ENCODE measurements around the gene MME.

MME gene

DNA sequence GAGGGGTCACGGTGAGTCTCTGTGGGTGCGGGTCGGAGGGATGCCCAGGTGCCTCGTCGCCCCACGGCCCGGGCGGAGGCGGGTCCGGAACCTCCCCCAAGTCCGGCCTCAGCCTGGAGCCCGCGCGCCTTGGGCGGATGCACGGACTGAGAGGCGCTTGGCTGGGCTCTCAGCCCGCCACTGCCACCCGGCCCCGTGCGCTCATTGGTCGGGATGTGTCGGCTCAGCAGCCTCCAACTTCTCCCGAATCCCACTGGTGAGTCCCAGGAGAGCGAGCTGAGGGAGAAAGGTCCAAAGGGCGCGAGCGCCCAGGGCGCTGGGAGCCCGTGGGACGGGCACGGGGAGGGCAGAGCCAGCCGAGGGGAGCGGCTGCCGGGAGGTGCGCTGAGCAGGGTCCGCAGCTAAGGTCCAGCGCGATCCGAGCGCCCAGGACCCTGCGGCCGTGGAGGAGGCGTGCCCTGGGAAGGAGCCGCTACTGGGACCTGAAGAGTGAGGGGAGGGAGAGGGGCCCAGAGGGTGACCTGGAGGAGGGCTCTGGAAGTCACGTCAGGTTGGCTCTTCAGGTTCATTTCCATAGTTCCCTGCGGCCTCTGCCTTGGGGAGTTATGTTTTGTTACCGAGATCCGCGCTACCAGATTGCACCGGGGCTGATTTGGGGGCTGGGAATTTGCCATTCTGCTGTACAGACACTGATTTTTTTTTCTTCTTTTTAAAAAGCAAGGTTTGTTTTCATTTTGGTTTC, at the start of gene MME:
TSS of gene MME (plus strand) at position 574 of the 742 bp plus-strand sequence. CDS start 3,849 bp downstream, outside the sequence.
- H3K36me3 Mint-ChIP-seq: no peaks in the 10 kb centered on the region
- DNase-seq: no peak
- CTCF ChIA-PET: no interaction called here

DNA sequence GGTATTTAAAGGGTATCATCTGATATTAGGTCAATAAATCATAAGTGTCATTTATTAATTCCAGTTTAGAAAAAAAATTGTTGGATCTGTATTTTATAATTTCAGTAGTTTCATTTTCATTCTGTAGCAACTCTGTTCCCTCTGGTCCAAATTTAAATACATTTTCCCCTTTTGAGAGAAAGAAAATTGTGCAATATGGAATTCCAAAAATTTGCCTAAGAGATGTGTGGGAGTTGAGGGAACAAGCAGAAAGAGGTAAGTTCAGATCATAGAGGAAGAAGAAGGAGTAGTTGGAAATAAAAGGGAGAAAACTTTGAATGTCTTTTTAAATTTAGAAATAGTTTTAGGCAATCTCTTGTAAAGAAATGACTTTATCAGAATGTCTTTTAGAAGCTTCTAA, 48.9 kb upstream of the MME start:
- H3K4me1 Mint-ChIP-seq: no peaks in the 10 kb centered on the region

More for the DNA sequence above, at the start of gene MME:
- Mint-ChIP-seq H3K4me1 (peaks cover 6% of the 10 kb centered on the region), H3K9me3 (no peaks in the 10 kb centered on the region), H3K27me3 (peaks cover 38% of the 10 kb centered on the region), H3K4me3 (no peak within 1 kb of the TSS), H3K27ac (no peak within 1 kb of the TSS)

DNA sequence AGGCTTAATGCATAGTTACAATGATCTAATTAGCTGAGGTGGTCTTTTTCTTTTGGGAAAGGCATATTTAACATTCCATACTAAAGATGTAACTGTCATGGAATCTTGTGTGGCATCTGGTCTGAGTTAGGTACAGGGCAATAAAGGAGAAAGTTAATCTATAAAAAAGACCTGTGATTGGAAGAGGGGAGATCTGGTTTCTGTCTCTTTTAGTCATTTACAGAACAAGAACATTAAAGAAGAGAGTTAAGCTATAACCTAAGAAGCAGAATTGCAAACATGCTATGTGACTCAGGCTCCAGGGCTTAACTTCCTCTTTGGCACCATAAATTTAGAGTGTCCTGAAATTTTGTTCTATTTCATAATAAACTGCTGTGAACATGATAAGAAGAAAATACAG, 47.2 kb upstream of the MME start:
- CTCF ChIA-PET: no interaction called here
- Mint-ChIP-seq H3K27ac (no peak overlapping the region), H3K4me3 (no peak overlapping the region), H3K4me1 (no peaks in the 10 kb centered on the region), H3K27me3 (no peaks in the 10 kb centered on the region), H3K36me3 (no peaks in the 10 kb centered on the region), H3K9me3 (no peaks in the 10 kb centered on the region)
- no peak for DNase-seq

More for the DNA sequence above, 48.9 kb upstream of the MME start:
- Mint-ChIP-seq H3K27ac (no peak overlapping the region), H3K36me3 (no peaks in the 10 kb centered on the region), H3K4me3 (no peak overlapping the region), H3K9me3 (no peaks in the 10 kb centered on the region), H3K27me3 (no peaks in the 10 kb centered on the region)
- DNase-seq: no peak
- CTCF ChIA-PET: no interaction called here

DNA sequence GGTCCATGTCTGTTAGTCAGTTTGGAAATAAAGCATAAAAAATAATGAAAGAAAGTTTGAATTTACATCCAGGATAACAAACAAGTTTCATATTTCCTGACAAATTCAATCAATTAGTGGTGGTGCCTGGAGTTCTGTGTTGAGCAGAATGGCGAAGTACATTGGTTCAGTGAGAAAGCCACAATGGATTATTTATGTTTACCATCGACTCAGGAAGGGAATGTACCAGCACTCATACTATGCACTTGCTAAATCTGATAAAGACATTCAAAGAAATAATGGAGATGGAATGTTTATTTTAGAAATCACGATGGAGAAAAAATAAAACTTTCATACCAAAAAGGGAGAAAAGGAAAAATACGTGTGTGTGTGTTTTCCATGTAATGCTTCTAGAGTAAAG, 45.3 kb upstream of the MME start:
- DNase-seq: no peak
- no peaks in the 10 kb centered on the region for H3K9me3 Mint-ChIP-seq
- H3K4me3 Mint-ChIP-seq: no peak overlapping the region
- CTCF ChIA-PET: no interaction called here
- no peak overlapping the region for H3K27ac Mint-ChIP-seq
- no peaks in the 10 kb centered on the region for H3K4me1 Mint-ChIP-seq
- H3K27me3 Mint-ChIP-seq: no peaks in the 10 kb centered on the region
- no peaks in the 10 kb centered on the region for H3K36me3 Mint-ChIP-seq

DNA sequence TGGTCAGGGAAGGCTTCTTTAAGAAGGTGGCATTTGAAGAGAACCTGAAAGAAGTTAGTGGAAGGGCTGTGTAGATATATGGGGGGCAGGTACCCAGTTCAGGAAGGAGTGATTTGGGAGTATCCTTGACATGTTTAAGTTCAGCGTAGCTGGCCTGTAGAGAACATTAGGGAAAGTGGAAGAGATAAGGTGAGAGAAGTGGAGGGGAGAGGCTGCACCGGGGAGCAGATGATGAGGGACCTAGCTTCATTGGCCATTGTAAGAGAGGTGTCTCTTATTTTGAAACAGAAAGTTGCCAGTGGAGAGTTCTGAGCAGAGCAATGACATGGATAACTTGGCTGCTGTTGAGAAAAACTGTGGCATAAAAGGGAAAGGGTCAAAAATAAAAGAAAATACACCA, 44.6 kb upstream of the MME start:
- no peak overlapping the region for H3K27ac Mint-ChIP-seq
- no peak overlapping the region for H3K4me3 Mint-ChIP-seq
- no peaks in the 10 kb centered on the region for H3K9me3 Mint-ChIP-seq
- no peaks in the 10 kb centered on the region for H3K36me3 Mint-ChIP-seq
- CTCF ChIA-PET: no interaction called here
- H3K27me3 Mint-ChIP-seq: no peaks in the 10 kb centered on the region
- no peaks in the 10 kb centered on the region for H3K4me1 Mint-ChIP-seq
- no peak for DNase-seq

DNA sequence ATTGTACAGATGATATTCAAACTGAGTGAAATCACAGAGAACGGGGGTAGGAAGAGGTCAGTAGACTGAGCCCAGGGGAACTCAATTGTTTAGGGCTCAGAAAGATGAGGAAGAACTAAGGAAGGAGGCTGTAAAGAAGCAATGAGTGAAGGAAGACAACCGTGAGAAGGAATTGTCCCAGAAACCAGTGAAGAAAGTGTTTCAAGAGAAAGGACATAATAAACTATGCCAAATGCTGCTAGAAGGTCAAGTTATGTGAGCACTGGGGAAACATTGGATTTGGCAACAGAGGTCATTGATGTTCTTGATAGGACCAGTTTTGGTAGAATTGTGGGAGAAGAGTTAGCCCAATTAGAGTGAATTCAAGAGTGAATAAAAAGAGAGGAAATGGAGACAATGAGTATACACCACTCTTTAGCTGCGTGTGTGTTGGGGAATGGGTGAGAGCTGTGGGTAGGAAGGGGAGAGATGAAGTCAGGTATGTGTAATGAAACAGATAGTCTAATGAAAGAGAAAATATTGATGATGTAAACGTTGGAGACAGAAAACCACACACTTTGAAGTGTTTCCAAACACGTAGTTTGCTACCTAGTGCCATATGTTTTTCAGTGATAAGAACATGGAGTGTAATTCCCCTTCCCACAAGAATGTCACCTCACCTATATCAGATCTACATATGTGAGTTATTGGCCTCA, 42.5 kb upstream of the MME start:
- Mint-ChIP-seq H3K27me3 (no peaks in the 10 kb centered on the region), H3K4me1 (no peaks in the 10 kb centered on the region), H3K36me3 (no peaks in the 10 kb centered on the region), H3K27ac (no peak overlapping the region), H3K9me3 (no peaks in the 10 kb centered on the region), H3K4me3 (no peak overlapping the region)
- CTCF ChIA-PET: no interaction called here
- DNase-seq: no peak

DNA sequence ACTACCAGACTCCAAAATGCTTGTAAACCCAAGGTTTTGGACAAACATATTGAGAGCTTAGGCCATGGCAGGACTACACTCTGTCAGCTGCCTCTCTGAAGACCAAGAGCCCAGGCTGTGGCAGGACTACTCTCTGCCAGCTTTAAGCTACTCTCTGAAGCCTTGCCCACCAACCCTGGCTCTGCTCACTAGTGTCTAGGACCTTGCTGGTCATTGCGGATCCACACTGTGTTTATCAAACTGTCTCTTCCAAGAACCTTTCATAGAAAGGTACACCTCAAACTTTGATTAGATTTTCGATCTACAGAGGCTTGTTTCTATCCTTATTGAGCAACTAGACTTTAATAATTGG, 41.9 kb upstream of the MME start:
- Mint-ChIP-seq H3K9me3 (no peaks in the 10 kb centered on the region), H3K4me3 (no peak overlapping the region), H3K27me3 (no peaks in the 10 kb centered on the region), H3K36me3 (no peaks in the 10 kb centered on the region), H3K27ac (no peak overlapping the region), H3K4me1 (no peaks in the 10 kb centered on the region)
- CTCF ChIA-PET: no interaction called here
- DNase-seq: no peak

DNA sequence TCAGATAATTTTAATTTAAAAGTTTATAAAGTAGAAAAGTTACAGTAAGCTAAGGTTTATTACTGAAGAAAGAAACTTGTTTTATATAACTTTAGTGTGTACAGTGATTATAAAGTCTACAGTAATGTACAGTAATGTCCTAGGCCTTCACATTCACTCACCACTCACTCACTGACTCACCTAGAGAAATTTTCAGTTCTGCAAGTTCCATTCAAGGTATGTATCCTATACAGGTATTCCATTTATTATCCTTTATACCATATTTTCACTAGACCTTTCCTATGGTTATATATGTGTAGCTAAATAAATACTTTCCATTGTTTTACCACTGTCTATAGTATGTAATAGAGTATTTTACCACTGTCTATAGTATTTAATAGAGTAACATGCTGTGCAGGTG, 33.2 kb upstream of the MME start:
- H3K27ac Mint-ChIP-seq: no peak overlapping the region
- H3K4me1 Mint-ChIP-seq: no peaks in the 10 kb centered on the region
- H3K36me3 Mint-ChIP-seq: no peaks in the 10 kb centered on the region
- CTCF ChIA-PET: no interaction called here
- H3K27me3 Mint-ChIP-seq: no peaks in the 10 kb centered on the region
- DNase-seq: no peak
- no peak overlapping the region for H3K4me3 Mint-ChIP-seq
- H3K9me3 Mint-ChIP-seq: peaks cover 7% of the 10 kb centered on the region

DNA sequence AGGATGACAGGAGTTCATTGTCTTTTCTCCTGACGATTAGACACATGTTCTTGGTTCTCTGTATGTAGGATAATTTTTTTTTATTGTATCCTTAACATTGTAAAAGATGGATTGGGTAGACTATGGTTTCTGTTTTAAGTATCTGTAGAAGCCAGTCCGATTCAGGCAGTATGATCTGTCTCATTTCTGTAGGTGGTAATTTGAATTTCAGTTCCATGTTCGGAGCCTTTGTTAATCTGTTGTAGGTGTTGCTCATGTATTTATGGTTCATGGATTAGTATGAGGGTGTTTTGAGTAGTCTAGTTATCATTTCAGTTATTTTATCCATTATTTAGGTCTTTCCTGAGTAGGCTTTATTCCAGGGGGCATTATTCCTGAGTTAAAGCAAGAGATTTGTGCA, 32.4 kb upstream of the MME start:
- H3K27me3 Mint-ChIP-seq: no peaks in the 10 kb centered on the region
- H3K4me1 Mint-ChIP-seq: no peaks in the 10 kb centered on the region
- no peak overlapping the region for H3K4me3 Mint-ChIP-seq
- no peaks in the 10 kb centered on the region for H3K36me3 Mint-ChIP-seq
- no peak overlapping the region for H3K27ac Mint-ChIP-seq
- CTCF ChIA-PET: no interaction called here
- DNase-seq: no peak
- peaks cover 7% of the 10 kb centered on the region for H3K9me3 Mint-ChIP-seq

DNA sequence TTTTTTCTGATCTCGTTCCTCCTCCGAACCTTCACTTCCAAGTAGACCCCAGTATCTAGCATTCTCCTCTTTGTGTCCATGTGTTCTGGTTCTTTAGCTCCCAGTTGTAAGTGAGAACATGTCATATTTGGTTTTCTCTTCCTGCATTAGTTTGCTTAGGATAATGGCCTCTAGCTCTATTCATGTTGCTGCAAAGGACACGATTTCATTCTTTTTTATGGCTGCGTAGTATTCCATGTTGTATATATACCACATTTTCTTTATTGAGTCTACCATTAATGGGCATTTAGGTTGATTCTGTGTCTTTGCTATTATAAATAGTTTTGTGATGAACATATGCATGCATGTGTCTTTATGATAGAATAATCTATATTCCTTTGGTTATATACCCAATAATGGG, 30.2 kb upstream of the MME start:
- Mint-ChIP-seq H3K4me3 (no peak overlapping the region), H3K4me1 (no peaks in the 10 kb centered on the region), H3K27me3 (no peaks in the 10 kb centered on the region), H3K27ac (no peak overlapping the region), H3K36me3 (no peaks in the 10 kb centered on the region), H3K9me3 (peaks cover 16% of the 10 kb centered on the region)
- CTCF ChIA-PET: no interaction called here
- DNase-seq: no peak

DNA sequence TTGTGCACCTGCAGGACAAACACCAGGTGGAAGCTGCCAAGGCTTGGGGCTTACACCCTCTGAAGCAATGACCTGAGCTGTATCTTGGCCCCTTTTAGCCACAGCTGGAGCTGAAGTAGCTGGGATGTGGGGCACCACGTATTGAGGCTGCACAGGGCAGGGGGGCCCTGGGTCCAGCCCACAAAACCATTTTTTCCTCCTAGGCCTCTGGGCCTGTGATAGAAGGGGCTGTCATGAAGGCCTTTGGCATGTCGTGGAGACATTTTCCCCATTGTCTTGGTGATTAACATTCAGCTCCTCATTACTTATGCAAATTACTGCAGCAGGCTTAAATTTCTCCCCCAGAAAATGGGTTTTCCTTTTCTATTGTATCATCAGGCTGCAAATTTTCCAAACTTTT, 27.6 kb upstream of the MME start:
- H3K36me3 Mint-ChIP-seq: no peaks in the 10 kb centered on the region
- CTCF ChIA-PET: no interaction called here
- H3K9me3 Mint-ChIP-seq: peaks cover 16% of the 10 kb centered on the region
- H3K27me3 Mint-ChIP-seq: no peaks in the 10 kb centered on the region
- no peak overlapping the region for H3K27ac Mint-ChIP-seq
- no peak overlapping the region for H3K4me3 Mint-ChIP-seq
- DNase-seq: no peak
- H3K4me1 Mint-ChIP-seq: no peaks in the 10 kb centered on the region

DNA sequence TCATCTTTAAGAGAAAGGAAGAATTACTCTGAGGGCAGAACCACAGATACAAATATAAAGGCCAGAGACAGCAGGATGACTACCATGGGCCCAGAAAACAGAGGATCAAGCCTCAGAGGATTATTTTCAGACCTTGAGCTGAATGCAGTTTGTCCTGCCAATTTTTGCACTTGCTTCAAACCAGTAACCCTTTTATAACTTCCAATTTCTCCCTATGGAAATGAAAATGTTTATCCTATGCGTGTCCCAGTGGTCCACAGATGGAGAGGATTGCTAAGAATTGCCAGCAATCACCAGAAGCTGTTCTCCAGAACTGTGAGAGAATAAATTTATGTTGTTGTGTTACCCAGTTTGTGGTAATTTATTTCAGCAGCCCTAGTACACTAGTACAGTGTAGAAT, 26.4 kb upstream of the MME start:
- Mint-ChIP-seq H3K9me3 (peaks cover 16% of the 10 kb centered on the region), H3K27me3 (no peaks in the 10 kb centered on the region), H3K4me1 (no peaks in the 10 kb centered on the region), H3K4me3 (no peak overlapping the region), H3K36me3 (no peaks in the 10 kb centered on the region), H3K27ac (no peak overlapping the region)
- CTCF ChIA-PET: no interaction called here
- DNase-seq: no peak

DNA sequence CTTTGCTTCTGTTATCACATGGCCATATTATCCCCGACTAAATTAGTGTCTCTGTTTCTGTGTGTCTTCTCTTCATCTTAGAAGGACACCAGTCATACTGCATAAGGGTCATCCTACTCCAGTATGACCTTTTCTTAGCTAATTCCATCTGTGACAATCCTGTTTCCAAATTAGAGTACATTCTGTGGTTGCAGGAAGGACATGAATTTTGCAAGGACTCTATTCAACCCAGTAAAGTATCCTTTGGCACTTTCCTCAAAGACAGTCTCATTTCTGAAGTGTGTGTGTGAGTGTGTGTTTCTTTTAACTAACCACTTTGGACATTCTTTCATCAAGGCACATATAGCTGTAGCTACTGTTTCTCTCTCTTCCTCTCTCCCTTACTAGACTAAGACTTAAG, 15.2 kb upstream of the MME start:
- Mint-ChIP-seq H3K4me1 (no peaks in the 10 kb centered on the region), H3K27ac (no peak overlapping the region), H3K36me3 (no peaks in the 10 kb centered on the region), H3K4me3 (no peak overlapping the region), H3K27me3 (no peaks in the 10 kb centered on the region), H3K9me3 (no peaks in the 10 kb centered on the region)
- CTCF ChIA-PET: no interaction called here
- DNase-seq: no peak

DNA sequence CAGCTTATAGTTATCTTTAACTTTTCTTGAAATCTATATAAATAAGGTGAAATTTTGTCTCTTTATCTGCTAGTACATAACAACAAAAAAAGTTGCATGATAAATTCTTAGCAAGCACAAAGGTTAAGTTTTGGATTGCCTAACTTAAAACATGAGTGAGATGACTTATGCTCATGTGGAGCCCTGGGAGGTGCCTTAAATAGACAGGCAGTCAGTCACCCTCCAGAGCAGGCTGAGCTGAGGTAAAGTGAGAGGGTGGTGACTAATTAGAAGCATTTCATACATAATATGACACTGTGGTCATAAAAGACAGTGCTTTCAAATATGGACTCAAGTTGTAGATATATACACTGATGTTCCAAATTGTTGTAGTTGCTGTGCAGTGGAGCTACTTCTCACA, 14.6 kb upstream of the MME start:
- Mint-ChIP-seq H3K9me3 (no peaks in the 10 kb centered on the region), H3K4me1 (no peaks in the 10 kb centered on the region), H3K36me3 (no peaks in the 10 kb centered on the region), H3K27me3 (no peaks in the 10 kb centered on the region), H3K4me3 (no peak overlapping the region), H3K27ac (no peak overlapping the region)
- no peak for DNase-seq
- CTCF ChIA-PET: no interaction called here

DNA sequence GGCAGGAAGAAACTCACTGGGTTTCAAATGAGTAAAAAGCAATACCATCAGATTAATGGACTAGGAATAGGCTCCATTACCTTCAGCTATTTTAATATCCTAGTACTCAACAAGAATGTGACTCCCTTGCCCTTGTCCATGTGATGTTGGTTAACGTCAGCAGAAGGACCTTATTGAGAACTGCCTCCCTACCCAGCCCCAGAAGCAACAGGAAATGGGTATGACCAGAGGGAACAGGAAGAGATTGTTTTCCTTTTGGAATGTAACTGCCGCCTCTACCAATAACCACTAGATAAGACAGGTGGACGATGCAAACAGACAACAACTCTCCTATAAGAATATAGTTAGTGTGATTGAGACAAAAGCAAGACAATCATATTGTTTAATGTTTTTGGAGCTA, 10.4 kb upstream of the MME start:
- H3K4me3 Mint-ChIP-seq: no peak overlapping the region
- no peak overlapping the region for H3K27ac Mint-ChIP-seq
- no peaks in the 10 kb centered on the region for H3K36me3 Mint-ChIP-seq
- H3K9me3 Mint-ChIP-seq: peaks cover 3% of the 10 kb centered on the region
- DNase-seq: no peak
- CTCF ChIA-PET: no interaction called here
- no peaks in the 10 kb centered on the region for H3K27me3 Mint-ChIP-seq
- no peaks in the 10 kb centered on the region for H3K4me1 Mint-ChIP-seq

Data from activated naive CD4-positive, alpha-beta T cell treated with anti-CD3 and anti-CD28 coated beads, Interleukin-2, amount 10 ng/mL, durations not matched to agents 7 days and 5 days (primary cell).